Measurements from ENCODE around the gene SERPINI1. TPM values are rescaled to one million over a fixed set of nuclear protein-coding genes. Genes with fewer than 3 reads are reported as not detected.

SERPINI1 gene
- total RNA-seq, 1 donor from 2014 or later, result 0.33 TPM

DNA sequence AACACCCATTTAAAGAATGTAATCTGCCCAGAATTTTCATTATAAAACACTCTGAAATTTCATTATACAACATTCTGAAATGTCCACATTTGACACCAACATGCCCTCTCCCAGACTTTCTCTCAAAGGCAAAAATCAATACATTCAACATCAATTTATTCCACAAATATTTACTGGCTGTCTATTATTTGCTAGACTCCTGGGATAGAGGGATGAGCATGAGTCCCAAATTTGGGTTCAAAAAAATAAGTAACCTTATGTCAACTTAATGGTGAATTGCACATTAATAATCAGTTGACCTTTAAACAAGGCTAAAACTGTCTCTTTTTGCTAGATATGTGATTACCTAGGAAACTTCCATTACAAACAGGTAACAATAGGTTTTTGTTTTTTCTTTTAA, 109.0 kb downstream of the SERPINI1 start:
- no peak for DNase-seq (ENCODE audit: low read depth, low spot score)

DNA sequence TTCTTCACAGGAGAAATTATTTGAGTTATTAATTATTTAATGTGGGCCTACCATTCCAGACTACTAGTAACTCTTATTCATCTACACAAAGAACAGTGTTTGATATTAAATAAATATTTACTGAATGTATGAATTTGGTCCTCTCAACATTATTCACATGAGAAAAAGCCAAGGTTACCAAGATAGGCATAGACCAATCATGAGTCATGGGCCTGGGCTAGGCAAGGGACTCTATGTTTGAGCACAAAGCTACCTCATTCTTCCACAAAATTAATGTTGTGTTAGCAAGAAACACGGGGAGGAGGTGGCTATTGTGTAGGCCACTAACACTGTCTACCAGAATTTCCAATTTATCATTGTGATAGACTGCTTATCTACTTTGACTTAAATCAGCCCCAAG, 115.7 kb downstream of the SERPINI1 start:
- DNase-seq (ENCODE audit: low read depth, low spot score), result no peak

DNA sequence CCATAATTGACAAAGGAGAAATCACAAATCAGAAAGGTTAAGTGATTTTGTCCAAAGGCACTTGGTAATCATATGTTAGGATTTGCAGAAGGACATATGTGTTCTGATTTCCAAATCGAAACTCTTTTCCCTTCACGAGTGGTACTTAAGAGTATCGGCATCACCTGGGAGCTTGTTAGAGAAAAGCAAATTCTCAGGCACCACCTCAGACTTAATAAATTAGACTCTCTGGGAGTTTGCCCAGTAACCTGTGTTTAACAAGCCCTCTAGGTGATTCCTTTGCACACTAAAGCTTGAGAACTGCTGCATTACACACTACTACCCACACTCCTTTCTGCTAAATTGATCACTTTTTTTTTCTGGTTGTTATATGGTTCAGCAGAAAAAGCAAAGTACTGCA, 116.2 kb downstream of the SERPINI1 start:
- DNase-seq (ENCODE audit: low read depth, low spot score), result no peak

DNA sequence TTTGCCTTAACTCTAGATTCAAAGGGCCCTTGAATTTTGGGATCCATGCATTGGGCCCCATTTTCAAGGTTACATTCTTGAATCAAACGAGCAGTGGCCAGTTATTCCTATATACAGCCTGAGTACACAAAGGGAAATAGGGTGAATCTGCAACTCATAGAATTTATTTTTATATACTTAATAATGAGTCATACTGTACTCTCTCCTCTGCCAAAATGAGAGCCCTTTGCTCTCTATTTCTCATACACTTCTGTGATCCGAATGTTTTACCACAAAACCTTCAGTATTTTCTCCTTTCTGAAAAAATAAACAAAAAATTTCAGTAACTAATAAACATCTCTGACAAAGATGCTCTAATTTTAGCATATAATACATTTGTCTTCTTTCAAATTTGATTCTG, 116.7 kb downstream of the SERPINI1 start:
- DNase-seq (ENCODE audit: low read depth, low spot score), result no peak

DNA sequence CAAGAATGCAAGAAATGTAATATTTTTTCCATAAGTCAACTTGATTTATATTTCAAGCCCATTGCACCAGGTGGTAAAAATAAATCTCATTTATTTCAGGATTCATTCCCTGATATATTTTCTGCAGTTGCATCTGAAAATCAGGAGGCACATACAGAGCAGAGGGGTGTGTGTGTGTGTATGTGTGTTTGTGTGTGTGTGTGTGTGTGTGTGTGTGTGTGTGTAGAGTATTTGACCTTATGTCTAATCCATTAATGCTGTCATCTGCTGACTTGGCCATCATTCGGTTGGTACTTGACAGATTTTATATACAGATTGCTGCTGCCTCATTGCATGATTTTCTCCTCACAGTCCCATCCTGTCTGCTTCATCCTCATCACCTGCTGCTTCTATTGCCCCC, 118.5 kb downstream of the SERPINI1 start:
- no peak for DNase-seq (ENCODE audit: low read depth, low spot score)

DNA sequence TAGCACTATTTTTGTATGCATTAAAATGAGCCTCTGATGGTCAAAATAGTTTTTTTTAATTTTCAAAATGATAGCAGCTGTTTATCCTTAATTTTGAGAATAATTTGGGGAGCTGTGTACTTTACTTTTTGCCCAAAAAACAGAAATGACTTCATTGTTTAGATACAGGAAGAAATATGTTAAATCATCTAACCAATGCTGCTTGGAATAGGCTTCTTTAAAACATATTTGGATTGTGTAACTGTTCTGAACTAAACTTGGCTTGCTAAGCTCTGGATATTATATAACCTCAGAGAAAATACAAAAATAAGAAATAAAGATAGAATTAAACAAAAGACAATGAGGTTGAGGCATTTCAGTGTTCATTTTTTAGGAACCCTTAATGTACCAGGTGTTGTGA, 119.3 kb downstream of the SERPINI1 start:
- no peak for DNase-seq (ENCODE audit: low read depth, low spot score)

DNA sequence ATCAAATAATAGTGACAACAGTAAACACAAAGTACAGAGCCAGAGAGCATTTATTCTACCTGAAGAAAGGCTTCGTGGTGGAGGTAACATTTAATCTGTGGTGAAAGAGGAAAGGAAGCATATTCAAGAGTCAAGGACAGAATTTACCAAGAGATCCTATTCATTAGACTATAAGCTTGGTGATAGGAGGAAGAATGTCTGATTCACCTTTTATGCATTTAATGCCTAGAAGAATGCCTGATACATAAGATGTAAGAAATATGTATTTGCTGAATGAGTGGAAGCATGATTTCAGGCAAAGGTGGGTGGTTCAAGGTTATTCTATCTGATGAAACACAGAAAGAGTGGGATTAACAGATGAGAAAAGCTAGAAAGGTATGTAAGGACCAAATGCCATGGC, 119.8 kb downstream of the SERPINI1 start:
- DNase-seq (ENCODE audit: low read depth, low spot score), result no peak

DNA sequence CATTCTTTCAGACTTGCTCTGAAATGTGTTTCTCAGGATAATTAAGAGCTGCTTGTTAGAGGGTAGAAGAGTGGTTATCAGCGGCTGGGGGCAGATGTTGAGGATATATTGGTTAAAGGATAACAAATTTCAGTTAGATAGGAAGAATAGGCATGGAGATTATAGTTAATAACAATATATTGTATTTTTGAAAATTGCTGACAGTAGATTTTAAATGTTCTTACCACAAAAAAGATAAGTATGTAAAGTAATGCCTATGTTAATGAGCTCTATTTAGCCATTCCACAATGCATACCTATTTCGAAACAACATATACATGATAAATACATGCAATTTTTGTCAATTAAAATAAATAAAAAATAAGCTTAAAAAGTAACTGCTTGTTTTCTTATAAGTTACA, 123.3 kb downstream of the SERPINI1 start:
- DNase-seq (ENCODE audit: low read depth, low spot score), result no peak

DNA sequence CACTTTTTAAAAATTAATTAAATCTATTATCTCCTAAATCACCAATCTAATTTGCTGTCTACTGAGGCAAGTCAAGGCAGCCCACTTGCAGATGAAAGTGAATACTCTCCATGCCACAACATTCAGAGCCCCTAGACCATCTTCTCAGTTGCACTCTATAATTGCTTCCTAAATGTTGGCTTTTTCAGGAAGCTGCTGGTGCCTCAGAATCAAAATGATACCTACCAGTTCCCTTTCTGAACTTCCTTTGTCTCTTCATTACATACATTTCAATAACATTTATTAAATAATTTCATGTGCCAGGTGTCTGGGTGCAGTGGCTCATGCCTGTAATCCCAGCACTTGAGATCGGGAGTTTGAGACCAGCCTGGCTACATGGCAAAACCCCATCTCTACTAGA, 124.1 kb downstream of the SERPINI1 start:
- no peak for DNase-seq (ENCODE audit: low read depth, low spot score)

DNA sequence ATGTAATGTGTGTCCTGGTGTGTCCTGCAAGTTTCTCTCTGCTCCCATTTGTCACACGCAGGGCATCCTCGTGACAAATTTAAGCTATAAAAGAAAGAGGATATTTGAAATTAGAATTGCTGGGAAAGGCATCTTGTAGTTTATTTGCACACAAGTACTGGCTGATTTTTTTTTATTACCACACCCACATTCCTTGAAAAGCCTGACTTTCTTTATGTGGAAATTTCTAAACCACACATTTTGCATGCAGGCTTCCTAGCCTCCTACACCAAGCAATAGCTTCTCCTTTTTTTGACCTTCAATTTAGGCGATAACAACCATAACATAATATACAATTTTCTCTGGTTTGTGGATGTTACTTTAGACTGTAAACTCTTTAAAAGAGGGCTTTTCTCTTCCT, 126.1 kb downstream of the SERPINI1 start:
- DNase-seq (ENCODE audit: low read depth, low spot score), result no peak

DNA sequence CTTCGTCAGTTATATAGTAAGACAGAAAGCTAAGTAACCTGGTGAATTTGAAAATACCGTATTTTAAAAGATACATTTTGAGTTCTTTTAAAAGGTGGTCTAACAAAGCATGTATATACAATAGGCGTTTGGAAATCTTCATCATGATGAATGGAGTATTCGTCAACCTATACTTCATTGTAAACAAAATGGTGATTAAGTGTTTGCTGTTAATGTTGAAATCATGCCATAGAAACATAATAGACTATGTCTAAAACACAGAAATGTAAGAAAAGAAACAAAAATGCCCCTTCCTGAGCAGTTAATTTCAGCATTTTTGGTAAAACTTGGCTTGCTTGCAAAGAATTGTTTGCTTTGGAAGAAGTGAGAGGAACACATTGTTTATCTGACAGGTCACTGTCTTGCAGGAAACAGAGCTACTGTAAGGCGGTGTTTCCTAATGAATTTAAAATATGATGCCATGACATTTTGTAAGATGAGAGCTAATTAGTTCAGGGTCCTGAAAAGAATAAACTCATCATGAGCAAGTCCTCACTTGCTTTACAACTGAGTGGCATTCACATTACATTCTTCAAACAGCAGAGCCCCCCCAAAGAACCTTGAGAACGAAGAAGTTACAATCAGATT, 126.7 kb downstream of the SERPINI1 start:
- no peak for DNase-seq (ENCODE audit: low read depth, low spot score)

DNA sequence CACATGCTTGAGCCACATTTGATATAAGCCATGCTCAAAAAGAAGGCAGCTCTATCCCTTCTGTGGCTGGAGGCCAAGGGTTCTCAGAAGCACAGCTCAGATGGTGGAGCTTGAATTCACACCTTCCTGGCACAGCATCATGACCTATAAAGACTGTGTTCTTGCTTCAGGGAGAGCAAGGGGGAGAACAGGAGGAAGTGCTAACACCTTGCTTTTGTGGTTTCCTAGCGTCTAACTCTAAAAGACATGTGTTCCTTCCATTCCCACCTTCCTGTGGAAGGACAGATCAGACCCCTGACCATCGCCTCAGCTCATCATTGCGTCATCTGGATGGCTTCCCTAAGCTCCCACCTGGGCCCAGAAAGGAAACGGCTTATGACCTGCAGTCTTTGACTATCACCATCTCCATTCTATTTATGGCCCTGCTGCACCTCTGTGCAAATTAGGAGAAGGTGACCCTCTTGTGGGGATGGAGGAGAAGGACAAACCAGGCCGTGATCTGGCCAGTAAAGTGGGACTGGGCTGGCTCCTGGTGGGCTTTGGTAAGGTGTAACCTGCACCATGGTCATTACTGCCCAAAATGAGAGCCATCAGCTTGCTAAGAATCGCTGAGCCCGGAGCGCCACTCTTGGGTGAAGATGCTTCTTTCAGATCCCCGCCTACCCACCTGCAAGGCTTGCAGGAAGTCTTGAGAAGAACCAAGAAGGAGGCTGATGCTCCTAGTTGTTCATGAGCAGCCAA, 128.5 kb downstream of the SERPINI1 start:
- DNase-seq (ENCODE audit: low read depth, low spot score), result no peak

DNA sequence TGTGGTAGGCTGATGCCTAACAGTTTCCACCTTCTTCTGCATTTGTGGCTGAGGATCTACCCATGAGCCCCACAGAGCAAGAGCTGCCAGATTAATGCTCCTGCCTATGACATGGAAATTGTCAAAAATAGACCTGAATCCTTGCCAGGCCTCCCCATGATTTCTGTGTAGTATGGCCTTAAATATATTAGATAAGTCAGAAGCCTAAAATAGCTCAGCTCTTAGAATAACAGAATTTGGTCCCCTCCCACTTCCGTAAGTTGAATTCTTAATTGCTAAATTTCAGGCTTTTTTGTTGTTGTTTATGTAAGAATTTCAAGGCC, 129.0 kb downstream of the SERPINI1 start:
- DNase-seq (ENCODE audit: low read depth, low spot score), result no peak

DNA sequence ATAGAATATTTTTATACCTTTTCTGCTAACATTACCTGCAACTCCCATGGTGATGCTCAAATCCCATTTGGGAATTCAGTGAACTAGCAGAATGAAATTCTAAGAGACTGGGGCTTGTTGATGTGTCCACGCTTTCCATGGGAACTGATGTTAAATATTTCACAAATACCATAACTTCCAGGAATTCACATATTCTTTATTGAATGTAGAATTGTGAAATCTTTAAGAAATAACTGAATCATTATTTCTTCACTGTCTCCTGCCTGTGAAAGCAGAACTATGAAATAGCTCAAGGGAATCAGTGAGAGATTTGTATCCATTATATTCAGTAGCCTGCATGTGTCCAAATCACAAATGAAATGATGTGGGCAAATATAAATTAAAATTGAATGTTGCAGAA, 130.8 kb downstream of the SERPINI1 start:
- no peak for DNase-seq (ENCODE audit: low read depth, low spot score)

DNA sequence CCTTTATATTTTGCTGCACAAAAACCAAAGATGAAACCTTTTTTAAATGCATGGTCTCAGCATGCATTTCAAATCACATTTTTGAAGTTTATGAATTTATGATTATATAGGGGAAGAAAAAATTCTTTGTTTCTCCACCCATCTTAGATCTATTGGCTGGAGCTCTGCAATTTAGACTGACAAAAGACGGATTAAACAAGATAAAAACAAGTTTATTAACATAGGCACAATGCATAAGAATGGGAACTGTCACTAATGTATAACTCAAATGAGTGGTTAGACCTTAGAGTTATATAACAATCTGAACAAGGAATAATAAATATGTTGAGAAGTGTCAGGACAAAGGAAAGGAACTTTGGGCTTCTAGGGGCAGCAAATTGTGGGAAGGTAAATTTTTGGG, 132.5 kb downstream of the SERPINI1 start:
- DNase-seq (ENCODE audit: low read depth, low spot score), result no peak

DNA sequence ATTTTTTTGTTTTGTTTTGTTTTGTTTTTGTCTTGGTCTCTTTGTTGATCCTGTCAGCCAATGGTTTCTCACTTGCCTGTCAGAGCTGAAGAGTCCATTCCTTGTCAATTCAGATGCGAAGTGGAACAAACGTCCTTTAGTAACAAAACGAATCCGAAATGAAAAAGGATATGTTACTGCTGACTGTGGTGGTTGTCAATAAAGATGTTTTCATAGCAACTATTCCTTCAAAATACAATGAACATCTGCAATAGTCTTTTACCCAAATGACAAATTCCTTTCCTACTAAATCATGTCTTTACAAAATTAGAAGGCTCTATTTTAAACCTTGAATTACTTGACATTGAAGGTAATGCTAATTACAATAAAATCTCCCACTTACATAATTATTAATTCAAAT, 134.7 kb downstream of the SERPINI1 start:
- no peak for DNase-seq (ENCODE audit: low read depth, low spot score)

DNA sequence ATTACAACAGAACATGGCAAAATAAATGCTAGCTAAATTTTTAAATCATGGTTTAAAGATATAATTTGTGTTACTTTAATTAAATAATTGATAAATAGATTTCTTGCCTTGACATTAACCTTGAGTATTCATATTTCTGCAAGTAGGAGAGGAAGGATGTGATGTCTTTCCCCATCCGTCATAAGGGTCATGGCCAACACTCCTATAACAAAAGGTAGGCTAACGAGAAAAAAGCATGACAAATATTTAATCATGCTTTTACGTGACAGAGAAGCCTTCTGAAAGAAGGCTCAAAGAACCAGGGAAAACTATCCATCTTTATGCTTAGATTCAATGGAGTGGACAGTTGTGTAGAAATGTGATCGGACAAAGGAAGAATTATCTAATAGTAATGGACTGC, 135.2 kb downstream of the SERPINI1 start:
- DNase-seq (ENCODE audit: low read depth, low spot score), result no peak

DNA sequence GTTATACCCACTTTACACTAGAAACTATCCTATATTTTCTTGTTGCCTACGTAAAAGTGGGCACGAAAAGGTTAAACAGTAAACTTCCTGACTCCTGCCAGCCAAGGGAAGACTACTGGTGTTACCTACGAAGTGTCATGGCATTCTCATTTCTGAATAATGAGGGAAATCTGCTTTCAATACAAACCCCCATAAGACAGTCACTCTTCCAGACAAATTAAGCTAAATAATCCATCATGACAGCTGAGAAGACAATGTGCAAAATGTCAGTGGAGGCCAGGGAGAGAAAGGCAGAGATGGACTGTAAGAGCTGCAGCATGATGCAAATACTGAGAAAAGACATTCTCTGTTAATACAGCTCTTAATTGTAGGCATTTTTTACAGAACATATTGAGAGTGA, 136.5 kb downstream of the SERPINI1 start:
- DNase-seq (ENCODE audit: low read depth, low spot score), result no peak

DNA sequence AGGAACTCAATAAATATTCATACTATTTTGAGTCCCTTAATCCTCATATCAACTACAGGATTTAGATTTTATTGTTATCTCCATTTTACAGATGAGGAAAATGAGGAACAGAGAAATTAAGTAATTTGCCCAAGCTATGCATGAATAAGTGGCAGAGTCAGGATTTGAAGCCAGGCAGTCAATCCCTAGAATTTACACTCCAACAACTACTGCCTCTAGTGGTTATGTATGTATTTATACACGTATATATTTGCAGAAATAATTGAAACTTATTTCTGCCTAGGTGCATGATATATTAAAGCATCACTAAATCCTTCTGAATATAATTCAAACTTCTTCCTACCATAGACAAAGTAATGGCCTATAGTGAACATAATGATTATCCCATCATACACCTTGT, 137.4 kb downstream of the SERPINI1 start:
- DNase-seq (ENCODE audit: low read depth, low spot score), result no peak

DNA sequence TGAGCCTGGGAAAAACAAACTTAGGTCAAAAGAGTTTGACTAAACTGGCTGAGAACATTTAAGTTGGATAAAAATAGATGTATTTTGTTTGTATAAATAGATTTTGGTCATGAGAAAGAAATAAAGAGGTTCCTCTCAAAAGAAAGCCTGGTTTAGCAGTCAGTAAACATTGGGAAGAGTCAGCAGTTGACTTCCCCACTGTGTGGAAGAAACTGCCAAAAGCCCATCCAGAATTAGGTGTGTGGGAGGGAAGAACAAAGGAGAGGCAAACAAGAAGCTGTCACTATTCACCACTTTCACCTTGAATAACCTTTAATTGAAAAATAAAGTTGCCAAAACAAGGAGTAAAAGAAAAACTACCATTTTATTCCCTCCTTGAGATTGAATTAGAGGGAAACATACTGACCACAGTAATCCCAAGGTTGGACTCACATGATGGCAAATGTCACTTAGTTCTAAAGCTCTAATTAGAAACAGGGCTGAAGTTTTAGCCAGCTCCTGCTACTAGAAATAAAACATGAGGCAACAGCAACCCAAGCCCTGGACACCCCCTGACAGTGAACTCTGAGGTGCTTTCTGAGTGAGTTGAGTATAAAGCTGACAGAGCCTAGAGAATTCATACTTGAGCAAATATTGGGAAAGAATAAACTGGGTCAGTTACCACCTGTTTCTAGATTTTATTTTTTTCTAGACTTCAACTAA, 139.3 kb downstream of the SERPINI1 start:
- no peak for DNase-seq (ENCODE audit: low read depth, low spot score)

All from pulmonary artery endothelial cell (primary cell).